ENCODE results near the gene SURF2.

DNA sequence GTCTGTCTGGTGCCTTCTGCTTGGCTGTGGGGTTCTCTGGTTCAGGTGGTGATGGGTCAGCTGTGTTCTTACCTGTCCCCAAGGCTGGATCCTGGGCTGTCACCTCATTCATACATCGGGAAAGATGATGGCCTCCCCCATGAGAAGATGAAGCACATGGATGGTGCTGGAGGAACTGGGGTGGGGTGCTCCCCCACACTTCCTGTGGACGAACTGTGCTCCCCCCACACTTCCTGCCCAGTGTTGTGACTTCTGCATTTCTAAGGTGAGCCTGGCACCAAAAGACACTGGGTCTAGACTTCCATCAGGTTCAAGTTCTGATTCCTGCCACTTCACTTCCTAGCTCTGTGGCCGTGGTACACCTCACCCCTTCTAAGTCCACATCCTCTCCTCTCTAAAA, 16.1 kb upstream of the SURF2 start:
- TF ChIP-seq RFX5 (IDR thresholded peaks at IDR 0.05; ENCODE audit: low read depth, low read length) = no peak
- no peak for TF ChIP-seq SREBF1 (IDR thresholded peaks at IDR 0.05; ENCODE audit: borderline replicate concordance, low read depth, low read length)
- TF ChIP-seq PATZ1 (CRISPR knock-in tag; IDR thresholded peaks at IDR 0.05; ENCODE audit: borderline replicate concordance) = no peak
- TF ChIP-seq NR3C1 (CRISPR knock-in tag; IDR thresholded peaks at IDR 0.05) = no peak
- TF ChIP-seq, protein P1, sequence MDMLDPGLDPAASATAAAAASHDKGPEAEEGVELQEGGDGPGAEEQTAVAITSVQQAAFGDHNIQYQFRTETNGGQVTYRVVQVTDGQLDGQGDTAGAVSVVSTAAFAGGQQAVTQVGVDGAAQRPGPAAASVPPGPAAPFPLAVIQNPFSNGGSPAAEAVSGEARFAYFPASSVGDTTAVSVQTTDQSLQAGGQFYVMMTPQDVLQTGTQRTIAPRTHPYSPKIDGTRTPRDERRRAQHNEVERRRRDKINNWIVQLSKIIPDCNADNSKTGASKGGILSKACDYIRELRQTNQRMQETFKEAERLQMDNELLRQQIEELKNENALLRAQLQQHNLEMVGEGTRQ (CRISPR knock-in tag; IDR thresholded peaks at IDR 0.05) = no peak
- TF ChIP-seq RCOR1 (IDR thresholded peaks at IDR 0.05; ENCODE audit: borderline replicate concordance in 1 of 2, low read depth in 2 of 2, low read length in 2 of 2) = no peak
- TF ChIP-seq E2F4 (CRISPR knock-in tag; IDR thresholded peaks at IDR 0.05; ENCODE audit: low read depth) = no peak
- TF ChIP-seq GATAD2A (IDR thresholded peaks at IDR 0.05) = no peak
- no peak for TF ChIP-seq HNRNPH1 (optimal IDR thresholded peaks at IDR 0.05; ENCODE audit: low read depth, low read length)
- no peak for TF ChIP-seq TBL1XR1 (IDR thresholded peaks at IDR 0.05; ENCODE audit: low read length in 2 of 2)
- TF ChIP-seq, protein P2, sequence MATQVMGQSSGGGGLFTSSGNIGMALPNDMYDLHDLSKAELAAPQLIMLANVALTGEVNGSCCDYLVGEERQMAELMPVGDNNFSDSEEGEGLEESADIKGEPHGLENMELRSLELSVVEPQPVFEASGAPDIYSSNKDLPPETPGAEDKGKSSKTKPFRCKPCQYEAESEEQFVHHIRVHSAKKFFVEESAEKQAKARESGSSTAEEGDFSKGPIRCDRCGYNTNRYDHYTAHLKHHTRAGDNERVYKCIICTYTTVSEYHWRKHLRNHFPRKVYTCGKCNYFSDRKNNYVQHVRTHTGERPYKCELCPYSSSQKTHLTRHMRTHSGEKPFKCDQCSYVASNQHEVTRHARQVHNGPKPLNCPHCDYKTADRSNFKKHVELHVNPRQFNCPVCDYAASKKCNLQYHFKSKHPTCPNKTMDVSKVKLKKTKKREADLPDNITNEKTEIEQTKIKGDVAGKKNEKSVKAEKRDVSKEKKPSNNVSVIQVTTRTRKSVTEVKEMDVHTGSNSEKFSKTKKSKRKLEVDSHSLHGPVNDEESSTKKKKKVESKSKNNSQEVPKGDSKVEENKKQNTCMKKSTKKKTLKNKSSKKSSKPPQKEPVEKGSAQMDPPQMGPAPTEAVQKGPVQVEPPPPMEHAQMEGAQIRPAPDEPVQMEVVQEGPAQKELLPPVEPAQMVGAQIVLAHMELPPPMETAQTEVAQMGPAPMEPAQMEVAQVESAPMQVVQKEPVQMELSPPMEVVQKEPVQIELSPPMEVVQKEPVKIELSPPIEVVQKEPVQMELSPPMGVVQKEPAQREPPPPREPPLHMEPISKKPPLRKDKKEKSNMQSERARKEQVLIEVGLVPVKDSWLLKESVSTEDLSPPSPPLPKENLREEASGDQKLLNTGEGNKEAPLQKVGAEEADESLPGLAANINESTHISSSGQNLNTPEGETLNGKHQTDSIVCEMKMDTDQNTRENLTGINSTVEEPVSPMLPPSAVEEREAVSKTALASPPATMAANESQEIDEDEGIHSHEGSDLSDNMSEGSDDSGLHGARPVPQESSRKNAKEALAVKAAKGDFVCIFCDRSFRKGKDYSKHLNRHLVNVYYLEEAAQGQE (IDR thresholded peaks at IDR 0.05; ENCODE audit: borderline replicate concordance) = no peak
- TF ChIP-seq, protein P2 (CRISPR knock-in tag; IDR thresholded peaks at IDR 0.05; ENCODE audit: low read depth) = no peak
- no peak for TF ChIP-seq BHLHE40 (IDR thresholded peaks at IDR 0.05; ENCODE audit: low read length)
- TF ChIP-seq MTA1 (IDR thresholded peaks at IDR 0.05; ENCODE audit: borderline replicate concordance) = no peak
- TF ChIP-seq ZNF76 (CRISPR knock-in tag; IDR thresholded peaks at IDR 0.05; ENCODE audit: borderline replicate concordance) = no peak
